HG03095 (cell line): ENCODE data around the gene DTNBP1.

Experiments used
- ATAC-seq: cut with Tn5 transposase; IDR thresholded peaks from one replicate; pipeline ENCODE4 v1.9.1; 2021; ENCODE audit warnings: moderate library complexity; ENCODE audit not compliant: unreplicated experiment

Gene DTNBP1

DNA sequence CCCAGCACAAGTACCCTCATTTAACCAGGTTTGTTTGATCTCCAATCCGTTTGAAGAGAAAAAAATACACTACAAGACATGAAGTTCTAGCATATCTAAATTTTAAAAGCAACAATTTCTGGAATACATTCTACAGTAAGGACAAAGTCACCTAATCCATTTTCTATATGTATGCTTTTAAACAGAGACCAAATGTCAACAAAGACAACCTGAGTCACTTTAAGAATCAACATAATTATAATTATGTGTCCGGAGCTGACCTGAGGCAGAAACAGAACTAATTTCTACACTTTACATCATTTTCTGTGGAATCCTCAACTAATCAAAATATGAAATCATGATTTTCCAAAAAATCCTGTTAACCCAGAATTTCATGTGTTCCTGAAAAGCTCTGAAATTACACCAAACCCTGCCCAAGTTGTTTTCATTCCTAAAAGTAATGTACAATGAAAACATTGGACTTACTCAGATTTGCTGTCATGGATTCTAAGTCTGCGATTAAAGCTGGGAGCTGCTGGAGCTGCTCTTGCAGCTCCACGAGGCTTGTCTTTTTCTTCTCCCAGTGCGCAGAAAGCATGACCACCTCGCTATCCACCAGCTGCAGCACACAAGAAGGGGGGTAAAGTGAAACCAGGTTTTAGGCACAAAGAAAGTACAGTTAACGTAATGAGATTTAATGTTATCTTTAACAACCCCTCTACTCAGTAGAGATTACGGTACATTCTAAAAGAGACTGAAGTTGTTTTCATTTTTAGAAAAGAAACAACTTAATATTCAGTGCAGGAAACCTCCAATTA, 35.8 kb downstream of the DTNBP1 start:
- ATAC-seq, result no peak

DNA sequence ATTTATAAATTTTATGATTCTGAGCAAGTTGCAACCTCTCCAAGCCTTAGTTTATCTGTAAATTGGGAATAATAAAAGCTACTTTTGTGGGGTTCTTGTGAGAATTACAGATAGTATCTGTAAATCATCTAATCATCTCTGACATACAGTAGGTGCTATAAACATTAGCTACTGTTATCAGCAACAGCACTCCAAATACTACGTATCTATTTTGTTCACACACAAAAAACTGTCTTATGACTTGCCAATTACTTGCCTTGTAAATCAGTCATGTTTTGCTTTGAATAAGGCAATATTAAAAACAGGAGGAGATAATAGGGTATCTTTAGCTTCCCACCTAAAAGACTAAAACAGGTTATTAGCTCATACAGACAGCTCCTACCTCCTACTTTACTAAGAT, 36.7 kb downstream of the DTNBP1 start:
- no peak for ATAC-seq

DNA sequence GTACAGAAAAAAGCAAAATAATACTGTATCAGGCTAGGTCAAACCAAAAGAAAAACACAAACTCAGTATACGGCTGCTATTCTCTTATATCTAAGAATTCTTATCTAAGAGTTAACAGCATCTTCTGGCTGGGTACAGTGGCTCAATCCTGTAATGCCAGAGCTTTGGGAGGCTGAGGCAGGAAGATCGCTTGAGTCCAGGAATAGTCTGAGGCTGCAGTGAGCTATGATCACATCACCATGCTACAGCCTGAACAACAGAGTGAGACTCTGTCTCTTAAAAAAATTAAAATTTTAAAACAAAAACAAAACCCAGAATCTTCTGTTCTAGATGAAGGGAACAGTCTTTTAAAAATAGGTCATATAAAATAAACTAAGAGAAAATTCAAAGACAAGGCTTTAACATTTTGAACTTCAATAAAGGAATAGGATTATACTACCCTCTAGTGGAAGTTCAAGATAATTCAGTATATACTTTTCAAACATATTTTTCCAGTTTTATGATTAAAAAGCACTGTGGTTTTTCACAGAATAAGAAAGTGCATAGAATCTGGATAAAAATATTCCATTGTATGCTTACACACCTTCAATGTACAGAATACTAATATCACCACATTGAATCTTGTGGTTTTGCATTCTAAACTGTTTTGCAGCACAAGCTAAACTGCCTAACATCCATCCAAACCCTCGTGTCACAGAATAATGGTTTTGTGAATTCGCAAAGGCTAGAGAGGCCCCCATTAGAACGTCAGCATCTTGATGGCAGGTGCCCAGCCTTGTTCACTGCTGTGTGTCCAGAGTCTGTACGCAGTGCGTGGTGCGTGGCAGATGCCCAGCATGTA, 39.3 kb downstream of the DTNBP1 start:
- no peak for ATAC-seq

DNA sequence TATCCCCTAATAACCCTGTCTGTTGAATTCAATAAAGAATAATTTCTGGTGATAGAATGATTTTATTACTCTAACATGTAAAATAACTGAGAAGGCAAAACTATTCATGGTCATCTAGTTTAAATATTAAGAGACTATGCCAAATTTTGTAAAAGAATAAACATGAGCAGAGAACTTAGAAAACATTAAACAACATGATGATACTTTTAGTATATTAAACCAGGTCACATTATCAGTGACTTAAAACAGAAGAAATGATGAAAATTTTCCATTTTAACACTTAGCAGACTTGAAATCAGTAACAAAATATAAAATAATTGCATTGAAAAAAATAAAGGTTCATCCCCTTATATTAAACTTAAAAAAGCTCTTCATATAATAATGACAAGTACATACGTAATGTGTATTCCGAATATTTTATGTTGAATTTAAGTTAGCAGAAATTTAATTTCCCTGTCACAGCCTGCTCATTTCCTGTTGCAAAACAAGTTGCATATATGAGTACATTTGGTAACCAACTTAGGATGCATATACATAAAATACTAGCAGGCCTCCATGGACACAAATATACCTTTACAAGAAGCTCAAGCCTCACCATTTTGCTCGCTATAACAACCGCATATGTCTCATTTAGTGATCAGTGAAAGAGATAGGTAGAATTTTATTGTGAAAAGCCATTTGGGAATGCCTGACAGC, 40.6 kb downstream of the DTNBP1 start:
- no peak for ATAC-seq

DNA sequence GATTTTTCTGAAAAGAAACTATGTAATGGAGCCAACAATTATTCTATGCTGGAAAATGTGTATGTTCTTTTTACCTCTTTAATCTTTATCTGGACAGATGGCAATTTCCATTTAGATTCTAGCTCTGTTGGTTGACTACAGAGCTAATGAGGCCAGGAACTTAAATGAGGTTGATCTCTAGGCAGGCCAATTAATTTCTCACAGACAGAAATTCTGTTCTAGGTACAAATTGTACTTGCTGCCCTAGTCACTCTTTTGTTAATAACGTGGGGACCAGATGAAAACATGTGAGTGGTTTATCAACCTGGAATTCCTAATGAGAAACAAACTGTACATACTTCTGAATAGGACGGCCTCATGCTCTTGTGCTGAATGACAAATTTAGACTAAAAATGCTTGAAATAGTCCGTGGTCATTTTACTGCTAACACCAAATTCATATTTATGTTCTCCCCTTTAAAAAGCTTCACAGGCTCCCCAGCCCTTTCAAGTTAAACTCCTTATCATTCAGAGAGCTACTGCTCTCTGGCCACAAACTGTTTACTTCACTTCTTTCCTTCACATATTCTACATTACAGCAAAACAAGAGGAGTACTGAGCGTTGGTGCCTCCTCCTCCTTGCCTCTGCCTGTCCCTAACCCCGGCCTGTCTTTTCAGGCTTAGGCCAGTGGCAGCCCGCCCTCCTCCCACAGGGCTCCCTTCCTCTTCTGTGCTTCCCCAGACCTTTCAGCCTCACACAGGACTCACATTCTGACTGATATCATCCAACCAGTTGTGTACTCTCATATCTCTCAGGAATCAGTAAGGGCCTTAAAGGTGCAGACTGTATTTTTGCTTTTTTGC, 41.4 kb downstream of the DTNBP1 start:
- peak; percentile 96 for ATAC-seq

DNA sequence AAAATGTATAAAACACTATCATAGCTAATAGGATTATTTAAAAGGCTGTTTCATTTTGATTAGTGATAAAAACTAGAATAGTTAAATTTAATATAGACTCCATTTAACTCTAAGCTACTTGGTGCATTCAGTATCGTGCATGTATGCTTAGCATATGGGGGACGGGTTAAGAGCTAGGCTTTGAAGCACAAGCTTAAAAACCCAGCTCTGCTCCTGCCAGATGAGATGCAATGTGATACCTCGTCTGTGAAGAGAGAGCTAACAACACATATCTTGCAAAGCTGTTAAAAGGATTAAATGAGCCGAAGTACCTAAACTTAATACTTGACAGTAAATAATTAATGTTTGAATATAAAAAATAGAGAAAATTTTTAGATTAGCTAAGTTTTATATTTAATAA, 42.2 kb downstream of the DTNBP1 start:
- no peak for ATAC-seq

DNA sequence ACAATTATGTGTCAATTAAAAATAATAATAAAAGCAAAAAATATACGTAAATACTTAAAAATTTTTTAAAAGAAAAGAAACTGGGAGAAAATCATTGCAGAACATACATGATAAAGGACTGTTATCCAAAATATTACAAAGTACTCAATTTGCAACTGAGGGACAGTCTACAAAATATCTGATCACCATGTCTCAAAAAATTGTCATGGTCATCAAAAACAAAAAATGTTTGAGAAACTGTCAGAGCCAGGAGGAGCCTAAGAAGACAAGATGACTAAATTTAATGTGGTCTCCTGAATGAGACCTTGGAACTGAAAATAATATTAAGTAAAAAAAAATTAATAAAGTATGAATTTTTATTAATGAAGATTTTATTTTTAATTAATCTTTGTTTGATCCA, 43.5 kb downstream of the DTNBP1 start:
- ATAC-seq, result no peak

DNA sequence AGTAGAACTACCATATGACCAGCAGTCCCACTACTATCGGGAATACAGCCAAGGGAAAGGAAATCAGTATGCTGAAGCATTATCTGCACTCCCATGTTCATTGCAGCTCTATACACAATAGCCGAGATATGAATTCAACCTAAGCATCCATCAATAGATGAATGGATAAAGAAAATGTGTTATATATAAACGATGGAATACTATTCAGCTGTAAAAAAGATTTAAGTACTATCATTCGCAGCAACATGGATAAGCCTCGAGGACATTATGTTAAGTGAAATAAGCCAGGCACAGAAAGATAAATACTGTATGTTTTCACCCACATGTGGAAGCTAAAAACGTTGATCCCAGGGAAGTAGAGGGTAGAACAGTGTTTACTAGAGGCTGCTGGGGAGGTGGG, 44.1 kb downstream of the DTNBP1 start:
- ATAC-seq, result no peak

DNA sequence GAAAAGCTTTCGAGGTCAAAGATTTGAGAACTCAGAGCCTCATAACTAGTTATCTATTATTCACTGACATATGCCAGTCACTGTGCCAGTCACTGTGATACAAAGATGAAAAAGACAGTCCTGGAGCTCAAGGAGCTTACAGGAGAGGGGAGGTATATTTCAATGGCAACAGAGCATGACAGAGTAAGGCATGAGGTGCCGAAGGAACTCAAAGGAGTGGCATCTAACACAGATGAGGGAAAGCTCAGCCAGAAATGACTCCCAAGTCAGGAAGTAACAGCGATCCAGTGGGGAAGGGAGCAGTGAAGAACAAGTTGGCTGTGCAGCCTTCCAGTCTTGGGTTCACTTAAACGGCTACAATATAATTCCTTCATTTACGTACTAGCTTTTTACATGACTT, 46.6 kb downstream of the DTNBP1 start:
- ATAC-seq, result no peak

DNA sequence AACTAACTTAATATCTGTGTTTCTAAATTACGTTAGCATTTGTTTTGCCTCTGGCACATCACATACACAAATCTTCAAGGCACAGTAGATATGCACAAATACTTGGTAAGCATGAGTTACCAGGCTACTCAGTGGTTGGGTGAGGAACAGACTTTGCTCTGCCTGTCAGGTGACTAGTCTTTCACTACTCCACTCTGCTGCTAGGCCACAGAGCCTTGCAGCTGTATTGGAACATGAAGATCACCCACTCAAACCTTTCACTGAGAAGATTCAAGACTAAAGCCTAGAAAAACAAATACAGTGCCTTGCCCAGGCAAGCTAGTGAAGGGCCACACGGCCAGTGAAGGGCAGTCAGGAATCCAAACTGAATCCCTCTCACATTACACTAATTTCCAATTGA, 47.0 kb downstream of the DTNBP1 start:
- ATAC-seq, result peak; percentile 60

DNA sequence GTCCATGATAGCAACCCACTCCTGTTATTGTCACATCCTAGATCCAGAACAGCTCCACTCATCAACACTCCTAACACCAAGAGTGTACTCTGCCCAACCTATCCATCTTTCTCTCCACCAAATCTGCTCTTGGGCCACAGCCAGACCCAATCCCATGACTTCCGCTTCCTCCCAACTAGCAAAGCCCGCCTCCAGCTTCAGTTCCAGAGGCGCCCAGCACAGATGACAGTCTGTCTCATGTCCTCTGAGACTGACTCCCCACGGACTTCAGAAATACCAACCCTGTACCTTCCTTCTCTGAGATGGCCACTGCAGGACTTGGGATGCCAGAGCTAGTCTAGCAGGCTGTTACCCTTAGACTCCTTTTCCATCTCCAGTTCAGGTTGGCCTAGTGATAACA, 48.6 kb downstream of the DTNBP1 start:
- ATAC-seq, result no peak

DNA sequence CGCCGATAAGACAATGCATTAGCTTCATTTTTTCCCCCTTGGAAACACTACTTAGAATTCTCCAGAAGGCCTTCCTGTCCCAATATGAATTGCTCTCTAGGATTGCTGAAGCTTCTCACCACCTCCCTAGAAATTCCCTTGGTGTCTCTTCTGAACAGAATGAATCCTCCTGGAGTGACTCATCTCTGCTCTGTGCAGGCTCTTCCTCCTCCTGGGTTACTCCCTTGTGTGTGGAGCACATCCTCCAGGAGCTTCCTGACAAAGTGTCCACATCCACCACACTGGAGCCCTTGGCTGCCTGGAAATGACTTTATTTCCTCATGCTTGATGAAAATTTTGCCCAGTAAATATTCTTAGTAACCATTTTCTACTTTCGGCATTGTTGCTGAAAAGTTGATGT, 54.4 kb downstream of the DTNBP1 start:
- ATAC-seq, result no peak

DNA sequence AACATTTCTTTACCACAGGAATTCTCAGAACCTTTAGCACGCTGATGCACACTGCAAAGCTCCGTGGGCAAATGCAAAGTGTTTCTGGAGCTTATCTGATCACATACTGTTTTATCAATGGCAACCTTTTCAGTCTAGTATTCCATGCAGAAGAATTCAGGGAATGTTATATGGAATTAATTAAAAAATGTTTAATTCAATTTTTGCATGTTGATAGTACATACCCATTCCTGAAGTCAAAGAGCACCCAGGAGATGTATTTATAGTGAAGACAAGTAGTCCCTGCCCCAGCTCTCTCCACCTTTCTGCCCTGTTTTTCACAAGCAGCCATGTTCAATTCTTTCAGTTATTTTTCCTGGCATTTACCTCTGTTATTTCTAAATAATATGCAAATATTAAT, 55.2 kb downstream of the DTNBP1 start:
- ATAC-seq, result no peak

DNA sequence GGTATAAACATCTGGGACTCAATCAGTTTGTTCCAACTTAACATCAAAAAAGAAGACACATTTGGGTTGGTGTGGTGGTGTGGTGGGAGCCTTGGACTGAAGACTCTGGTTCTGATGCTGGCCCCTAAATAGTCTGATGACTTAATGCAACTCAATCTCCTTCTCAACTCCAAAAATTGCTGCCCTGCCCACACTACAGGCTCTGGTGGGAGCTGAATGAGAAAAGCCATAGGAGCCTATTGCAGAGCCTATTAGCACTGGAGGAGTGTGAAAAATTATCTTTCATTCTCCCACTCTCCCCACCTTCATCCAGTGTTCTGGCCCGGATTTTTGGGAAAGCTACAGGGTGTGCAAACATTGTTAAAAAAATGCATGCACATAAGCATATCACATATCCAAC, 56.5 kb downstream of the DTNBP1 start:
- ATAC-seq, result no peak

DNA sequence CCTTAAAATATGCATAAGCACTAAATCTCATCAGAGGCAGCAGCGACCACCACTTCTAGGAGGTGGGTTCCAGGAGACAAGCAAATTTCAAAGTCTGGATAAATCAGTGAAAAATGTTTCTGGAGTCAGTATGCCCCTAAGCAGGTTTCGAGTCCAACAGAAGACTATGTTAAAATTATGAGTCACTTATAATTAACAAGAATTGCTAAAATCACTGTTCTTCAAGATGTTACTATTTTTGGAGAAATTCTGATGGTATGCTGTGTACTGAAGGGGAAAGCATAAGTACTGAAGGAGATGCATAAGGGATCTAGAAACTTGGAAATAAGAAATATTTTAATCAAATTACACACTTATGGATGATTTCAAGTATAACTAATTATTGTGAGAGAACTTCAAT, 58.0 kb downstream of the DTNBP1 start:
- ATAC-seq, result no peak

DNA sequence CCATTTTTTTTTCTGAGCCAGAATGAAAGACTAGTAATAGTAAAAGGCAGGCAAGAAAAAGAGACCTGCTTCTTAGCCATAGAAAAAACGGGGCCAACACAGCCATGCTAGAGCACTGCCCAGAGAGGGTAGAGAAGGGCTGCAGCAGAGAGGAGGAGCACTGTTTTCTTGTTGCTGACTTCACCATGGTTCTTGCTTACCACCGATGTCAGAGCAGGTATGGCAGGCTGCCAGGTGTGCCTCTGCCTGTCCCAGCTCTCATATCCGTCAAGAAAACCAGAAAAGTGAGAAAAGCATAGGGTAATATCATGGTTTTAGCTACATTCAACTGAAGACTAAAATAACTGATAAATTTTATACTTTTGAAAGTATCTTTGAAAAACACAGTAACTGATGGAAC, 60.7 kb downstream of the DTNBP1 start:
- ATAC-seq, result no peak

DNA sequence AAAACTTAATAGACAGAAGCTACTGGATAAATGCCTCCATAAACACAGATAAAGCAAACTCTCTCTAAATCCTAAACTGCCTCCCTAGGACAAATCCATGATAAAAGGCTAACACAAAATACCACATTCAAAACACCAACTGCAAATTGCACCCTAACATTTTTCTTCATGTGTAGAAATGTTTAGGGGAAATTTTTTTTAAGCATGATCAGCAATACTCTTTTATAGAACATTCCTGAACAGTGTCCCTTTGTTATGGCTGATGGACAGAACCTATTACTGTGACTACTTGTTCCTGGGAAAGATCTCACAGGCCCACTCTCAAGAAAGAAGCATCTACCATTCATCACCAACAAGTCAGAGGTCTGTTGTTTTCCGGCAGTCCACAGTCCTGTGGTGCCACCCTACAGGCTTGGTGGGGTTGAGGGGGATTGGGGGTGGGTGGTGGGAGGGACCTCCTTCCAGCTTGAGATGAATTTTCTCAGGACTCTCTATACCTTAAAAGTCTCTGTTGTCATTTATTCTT, 64.5 kb downstream of the DTNBP1 start:
- ATAC-seq, result no peak

DNA sequence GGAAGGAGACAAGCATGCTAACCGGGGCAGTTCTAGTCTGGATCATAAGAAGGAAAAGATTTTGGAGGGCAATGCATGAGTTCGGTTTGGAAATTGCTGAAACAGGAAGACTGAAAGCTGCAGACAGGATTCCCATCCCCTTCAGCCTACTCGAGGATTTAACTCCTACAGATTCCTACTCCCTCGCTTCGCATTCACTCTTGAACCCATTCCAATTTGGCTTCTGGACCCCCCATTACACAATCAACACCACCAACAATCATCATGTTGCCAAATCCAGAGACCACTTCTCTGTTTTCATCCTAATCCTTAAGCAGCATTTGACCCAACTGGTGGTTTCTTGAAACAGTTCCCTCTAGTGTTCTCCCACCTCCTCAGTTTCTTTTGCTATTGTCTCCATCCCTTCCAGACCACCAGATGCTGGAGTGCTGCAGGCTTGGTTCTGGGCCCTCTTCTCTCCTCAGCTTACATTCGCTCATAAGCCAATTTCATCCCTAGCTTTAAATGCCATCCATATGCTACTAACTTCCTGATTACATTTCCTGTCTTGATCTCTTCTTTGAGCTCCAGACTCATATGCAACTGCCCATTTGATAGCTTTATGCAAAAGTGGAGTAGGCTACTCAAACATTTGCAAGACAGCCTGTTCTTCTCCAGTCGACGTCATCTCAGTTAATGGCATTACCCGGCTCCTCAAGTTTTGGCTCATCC, 66.5 kb downstream of the DTNBP1 start:
- ATAC-seq, result no peak

DNA sequence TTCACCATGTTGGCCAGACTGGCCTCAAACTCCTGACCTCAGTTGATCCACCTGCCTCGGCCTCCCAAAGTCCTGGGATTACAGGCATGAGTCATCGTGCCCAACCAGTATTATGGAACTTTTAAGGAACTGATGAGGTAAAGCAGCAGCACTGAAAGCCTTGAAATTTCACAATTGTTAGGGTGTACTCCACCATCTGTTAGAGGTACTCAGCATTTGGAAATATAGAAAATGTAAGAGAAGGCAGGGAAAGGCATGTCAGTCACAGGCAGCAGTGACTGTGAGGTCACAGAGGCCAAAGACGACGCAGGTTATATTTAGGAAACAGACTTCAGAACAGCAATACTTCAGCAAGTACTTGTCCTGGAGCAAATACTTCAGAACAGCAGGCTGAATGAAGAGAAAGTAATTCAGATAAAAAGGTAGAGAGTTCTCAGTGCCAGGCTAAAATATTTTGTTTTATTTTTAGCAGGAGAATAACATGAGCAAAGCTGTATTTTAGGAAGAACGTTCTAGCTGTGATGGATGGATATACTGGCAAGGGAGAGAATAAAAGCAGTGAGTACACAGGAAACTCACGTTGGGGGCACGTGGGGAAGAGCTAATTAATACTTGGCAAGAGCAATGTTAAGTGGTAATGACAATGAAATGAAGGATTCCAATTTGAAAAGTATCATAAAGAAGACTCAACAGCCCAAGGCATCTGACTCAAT, 67.2 kb downstream of the DTNBP1 start:
- no peak for ATAC-seq
